Esophagus muscularis mucosa (tissue), 4 donors: ENCODE data around the gene DSC1. TPM values are rescaled to one million over a fixed set of nuclear protein-coding genes. Genes with fewer than 3 reads are reported as not detected.
"Not testable (repeated sequence)": the region's sequence is repeated elsewhere in the genome, so short reads cannot be mapped to it uniquely, and the experiment has no call there.

Experiments
- DNase-seq: peaks from one replicate; pipeline ENCODE4 v3.0.0-alpha.2; 2017; ENCODE audit errors: extremely low spot score
- H3K27ac ChIP-seq, 4 donors: fragments of 200-600 bp; sonication (generic); replicated peaks in 1 of 4; 1 replicate in 3 of 4; 2 replicates in 1 of 4; pipeline ENCODE4 v1.5.1; 2016 to 2019; ENCODE audit warnings: mild to moderate bottlenecking in 1 of 4
- H3K27me3 ChIP-seq, 4 donors: fragments of 200-600 bp; sonication (generic); one replicate each; pipeline versions ENCODE4 v1.5.1 to v1.6.0; 2016 to 2019
- H3K36me3 ChIP-seq, 4 donors: fragments of 200-600 bp; sonication (generic); one replicate each; pipeline ENCODE4 v1.5.1; 2016 to 2019
- H3K4me1 ChIP-seq, 4 donors: fragments of 200-600 bp; sonication (generic); one replicate each; pipeline ENCODE4 v1.5.1; 2016 to 2019
- H3K4me3 ChIP-seq, 4 donors: fragments of 200-600 bp; sonication (generic); 1 replicate in 2 of 4; 2 replicates in 2 of 4; pipeline ENCODE4 v1.5.1; 2016 to 2019; ENCODE audit warnings: mild to moderate bottlenecking in 4 of 4, moderate library complexity in 1 of 4
- H3K9me3 ChIP-seq, 4 donors: fragments of 200-600 bp; sonication (generic); 1 replicate in 3 of 4; 2 replicates in 1 of 4; pipeline ENCODE4 v1.5.1; 2016 to 2019
- EP300 ChIP-seq: sonication (generic); formaldehyde crosslinking; IDR thresholded peaks from one replicate; pipeline ENCODE4 v1.6.1; 2017; ENCODE audit warnings: antibody characterized with exemption
- POLR2A ChIP-seq: fragments of 450-650 bp; IDR thresholded peaks from one replicate; pipeline ENCODE4 v1.6.1; 2017; ENCODE audit warnings: antibody characterized with exemption, moderate library complexity, mild to moderate bottlenecking, low read depth
- POLR2AphosphoS5 ChIP-seq, 2 donors: sonication (generic); formaldehyde crosslinking; IDR thresholded peaks; one replicate each; pipeline ENCODE4 v1.6.1; 2017; ENCODE audit warnings: antibody characterized with exemption in 2 of 2
- WGBS: methylation state at CpG from one replicate; pipeline ENCODE4 v1.1.5; 2018; 5-methylcytosine and 5-hydroxymethylcytosine counted together
- intact Hi-C: fragments of 100-400 bp; cut with DNase I; formaldehyde crosslinking; loops from one replicate; pipeline ENCODE4 v1.15.1; 2023
- total RNA-seq, 4 donors: library from RNA; depleted of rRNA; stranded (reverse); fragments of >200 nt; gene quantifications; one replicate each; pipeline versions ENCODE4 v1.1.0 to v1.2.1, GENCODE V29; 2016
- TF ChIP-seq, protein P1 (sequence below), 3 experiments: fragments of 200-600 bp in 2 of 3; fragments of 450-650 bp in 1 of 3; sonication (generic) in 2 of 3; IDR thresholded peaks; one replicate each; pipeline ENCODE4 v1.5.1; 2017 to 2019; ENCODE audit warnings: antibody characterized with exemption in 3 of 3, mild to moderate bottlenecking in 2 of 3, moderate library complexity in 1 of 3

DSC1 gene
- total RNA-seq, 4 donors from 2014 or later = not detected

DNA sequence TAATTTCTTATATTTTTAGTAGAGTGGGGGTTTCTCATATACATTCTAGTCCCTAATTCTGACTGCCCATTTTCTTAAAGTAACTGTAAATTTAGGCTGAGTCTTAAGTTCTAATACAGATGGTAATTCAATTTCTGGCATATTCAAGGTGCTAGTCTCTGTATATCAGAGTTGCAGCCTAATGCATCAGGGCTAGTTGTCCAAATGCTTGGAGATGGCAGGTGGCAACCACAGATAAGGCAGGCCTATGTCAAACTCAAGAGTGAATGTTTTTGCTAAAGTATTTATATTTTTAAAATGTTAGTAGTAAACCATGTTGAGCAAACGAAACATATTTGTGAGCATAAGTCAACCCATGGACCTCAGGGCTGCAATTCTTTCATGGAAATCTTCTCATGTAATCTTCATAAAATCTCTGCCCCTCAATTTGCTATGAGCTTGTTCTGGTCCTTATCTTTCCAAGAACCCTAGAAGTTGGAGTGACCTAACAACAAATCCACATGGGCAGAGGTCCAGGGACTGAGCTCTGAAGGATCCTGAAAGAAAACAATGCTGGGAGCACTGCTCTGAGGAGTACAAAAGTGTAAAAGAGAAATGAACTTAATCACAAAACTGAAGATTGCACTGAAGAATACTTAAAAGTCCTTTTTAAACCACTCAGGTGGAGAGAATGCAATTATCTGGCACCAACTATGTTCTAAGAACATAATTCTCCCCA is 33.1 kb downstream of the DSC1 start:
- intact Hi-C loops = no loop called here
- Histone ChIP-seq H3K9me3 (peaks cover 0 to 7% (median 0%) of the 10 kb centered on the region in 4 donors), H3K4me3 (no peak overlapping the region), H3K4me1 (no peaks in the 10 kb centered on the region), H3K27me3 (peaks cover 0 to 7% (median 0%) of the 10 kb centered on the region in 4 donors), H3K27ac (no peak overlapping the region), H3K36me3 (no peaks in the 10 kb centered on the region)
- no peak for DNase-seq
- WGBS = 68% methylated on average over 1 of the region's 1 CpG
- TF ChIP-seq POLR2AphosphoS5 (IDR thresholded peaks at IDR 0.05) (no peak), POLR2A (no peak), EP300 (no peak)
- TF ChIP-seq, protein P1, sequence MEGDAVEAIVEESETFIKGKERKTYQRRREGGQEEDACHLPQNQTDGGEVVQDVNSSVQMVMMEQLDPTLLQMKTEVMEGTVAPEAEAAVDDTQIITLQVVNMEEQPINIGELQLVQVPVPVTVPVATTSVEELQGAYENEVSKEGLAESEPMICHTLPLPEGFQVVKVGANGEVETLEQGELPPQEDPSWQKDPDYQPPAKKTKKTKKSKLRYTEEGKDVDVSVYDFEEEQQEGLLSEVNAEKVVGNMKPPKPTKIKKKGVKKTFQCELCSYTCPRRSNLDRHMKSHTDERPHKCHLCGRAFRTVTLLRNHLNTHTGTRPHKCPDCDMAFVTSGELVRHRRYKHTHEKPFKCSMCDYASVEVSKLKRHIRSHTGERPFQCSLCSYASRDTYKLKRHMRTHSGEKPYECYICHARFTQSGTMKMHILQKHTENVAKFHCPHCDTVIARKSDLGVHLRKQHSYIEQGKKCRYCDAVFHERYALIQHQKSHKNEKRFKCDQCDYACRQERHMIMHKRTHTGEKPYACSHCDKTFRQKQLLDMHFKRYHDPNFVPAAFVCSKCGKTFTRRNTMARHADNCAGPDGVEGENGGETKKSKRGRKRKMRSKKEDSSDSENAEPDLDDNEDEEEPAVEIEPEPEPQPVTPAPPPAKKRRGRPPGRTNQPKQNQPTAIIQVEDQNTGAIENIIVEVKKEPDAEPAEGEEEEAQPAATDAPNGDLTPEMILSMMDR (IDR thresholded peaks at IDR 0.05) = no peak

GRCh38 chr18:31125878-31126277 is 36.8 kb downstream of the DSC1 start:
- Histone ChIP-seq H3K27me3 (peaks cover 0 to 7% (median 0%) of the 10 kb centered on the region in 4 donors), H3K4me3 (no peak overlapping the region), H3K4me1 (no peaks in the 10 kb centered on the region), H3K9me3 (peaks cover 0 to 7% (median 0%) of the 10 kb centered on the region in 4 donors), H3K27ac (no peak overlapping the region), H3K36me3 (no peaks in the 10 kb centered on the region)
- no peak for DNase-seq
- TF ChIP-seq POLR2A = no peak
- no peak for TF ChIP-seq EP300
- no peak for TF ChIP-seq POLR2AphosphoS5 (IDR thresholded peaks at IDR 0.05)
- TF ChIP-seq, protein P1 (IDR thresholded peaks at IDR 0.05) = no peak
- intact Hi-C loops = no loop called here
- WGBS = 74% methylated on average over 1 of the region's 1 CpG

- H3K36me3 ChIP-seq, H3K27ac ChIP-seq, H3K27me3 ChIP-seq, intact Hi-C loops, DNase-seq, H3K4me1 ChIP-seq, H3K4me3 ChIP-seq, H3K9me3 ChIP-seq: not testable (repeated sequence)
- WGBS = 58% methylated on average over 2 of the region's 2 CpGs
Observed at GRCh38 chr18:31123125-31123524, 39.5 kb downstream of the DSC1 start.

DNA sequence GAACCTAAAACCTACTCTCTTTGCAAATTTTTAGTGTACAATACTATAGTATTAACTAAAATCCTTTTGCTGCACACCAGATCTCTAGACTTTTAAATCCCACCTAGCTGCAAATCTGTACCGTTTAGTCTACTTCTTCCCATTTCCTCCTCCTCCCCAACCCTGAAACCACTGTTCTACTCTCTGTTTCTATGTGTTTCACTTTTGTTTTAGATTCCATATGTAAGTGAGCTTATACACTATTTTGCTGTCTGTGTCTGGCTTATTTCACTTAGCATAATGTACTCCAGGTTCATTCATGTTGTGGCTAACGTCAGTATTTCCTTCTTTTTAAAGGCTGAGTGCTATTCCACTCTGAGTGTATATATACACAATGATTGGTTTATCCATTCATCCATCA is 42.1 kb downstream of the DSC1 start:
- intact Hi-C loops = no loop called here
- Histone ChIP-seq H3K27ac (no peak overlapping the region), H3K9me3 (peaks cover 0 to under 1% (median 0%) of the 10 kb centered on the region in 4 donors), H3K36me3 (no peaks in the 10 kb centered on the region), H3K4me1 (no peaks in the 10 kb centered on the region), H3K27me3 (no peaks in the 10 kb centered on the region), H3K4me3 (no peak overlapping the region)
- DNase-seq = no peak
- no peak for TF ChIP-seq EP300
- TF ChIP-seq, protein P1 (IDR thresholded peaks at IDR 0.05) = no peak
- TF ChIP-seq POLR2AphosphoS5 (IDR thresholded peaks at IDR 0.05) = no peak
- no peak for TF ChIP-seq POLR2A
- WGBS = 64% methylated on average over 2 of the region's 2 CpGs

GRCh38 chr18:31116853-31117595 is 45.6 kb downstream of the DSC1 start:
- 58% methylated on average over 2 of the region's 2 CpGs for WGBS
- Histone ChIP-seq H3K9me3 (no peaks in the 10 kb centered on the region), H3K4me3 (no peak overlapping the region), H3K36me3 (no peaks in the 10 kb centered on the region), H3K27me3 (no peaks in the 10 kb centered on the region), H3K27ac (no peak overlapping the region), H3K4me1 (no peaks in the 10 kb centered on the region)
- no peak for DNase-seq
- TF ChIP-seq EP300 = no peak
- TF ChIP-seq POLR2A = no peak
- TF ChIP-seq POLR2AphosphoS5 (IDR thresholded peaks at IDR 0.05) = no peak
- TF ChIP-seq, protein P1 (IDR thresholded peaks at IDR 0.05) = no peak
- intact Hi-C loops = no loop called here
